DND-41 (cell line): ENCODE measurements around the gene ADAMTS15.
A peak's percentile ranks its signal among the peaks of the same experiment; 100 is the strongest.

Experiments used
- ATAC-seq: fragments of 200-7000 bp; cut with Tn5 transposase; 3 replicates; pipeline ENCODE4 v1.9.1; 2021; ENCODE audit warnings: low read depth; ENCODE audit not compliant: insufficient read depth
- DNase-seq: peaks from one replicate; pipeline ENCODE4 v3.0.0-alpha.2; 2020
- H2AFZ ChIP-seq: 2 replicates; pipeline ENCODE4 v1.6.0; 2012; ENCODE audit warnings: low read depth, low read length
- H3K27ac ChIP-seq: 2 replicates; pipeline ENCODE4 v1.5.1; 2012; ENCODE audit warnings: low read length, inconsistent platforms
- H3K27me3 ChIP-seq: fragments of 200-600 bp; sonication (generic); 2 replicates; pipeline ENCODE4 v1.6.0; 2012; ENCODE audit warnings: low read length, mild to moderate bottlenecking, inconsistent platforms; ENCODE audit not compliant: insufficient read depth, poor library complexity
- H3K36me3 ChIP-seq: 2 replicates; pipeline ENCODE4 v1.5.1; 2012; ENCODE audit warnings: low read length, inconsistent platforms; ENCODE audit not compliant: insufficient read depth
- H3K4me1 ChIP-seq: 2 replicates; pipeline ENCODE4 v1.5.1; 2012; ENCODE audit warnings: mild to moderate bottlenecking, low read length; ENCODE audit not compliant: insufficient read depth
- H3K4me2 ChIP-seq: 2 replicates; pipeline ENCODE4 v1.6.0; 2012; ENCODE audit warnings: mild to moderate bottlenecking, moderate library complexity, low read length, inconsistent platforms; ENCODE audit not compliant: insufficient read depth
- H3K4me3 ChIP-seq, 2 experiments: fragments of 200-600 bp in 1 of 2; shearing (Covaris generic) in 1 of 2; 2 replicates each; pipeline ENCODE4 v1.5.1; 2012 to 2016; ENCODE audit warnings: inconsistent platforms in 2 of 2, low read length in 2 of 2, mild to moderate bottlenecking in 2 of 2, low read depth in 1 of 2, moderate library complexity in 1 of 2
- H3K79me2 ChIP-seq: 2 replicates; pipeline ENCODE4 v1.6.0; 2012; ENCODE audit warnings: low read length, inconsistent platforms; ENCODE audit not compliant: insufficient read depth
- H3K9ac ChIP-seq: 2 replicates; pipeline ENCODE4 v1.6.0; 2012; ENCODE audit warnings: low read depth, mild to moderate bottlenecking, inconsistent platforms, low read length, moderate library complexity
- H3K9me3 ChIP-seq: 2 replicates; pipeline ENCODE4 v1.5.1; 2012; ENCODE audit warnings: low read length, moderate library complexity, mild to moderate bottlenecking, inconsistent platforms; ENCODE audit not compliant: insufficient read depth, severe bottlenecking
- H4K20me1 ChIP-seq: 2 replicates; pipeline ENCODE4 v1.6.0; 2012; ENCODE audit warnings: low read length; ENCODE audit not compliant: insufficient read depth
- EZH2 ChIP-seq: IDR thresholded peaks from 3 replicates; pipeline ENCODE4 v1.6.1; 2012; ENCODE audit warnings: borderline replicate concordance, low read depth, mild to moderate bottlenecking, moderate library complexity, low read length, inconsistent platforms; ENCODE audit not compliant: severe bottlenecking
- TF ChIP-seq, protein P1 (sequence below): IDR thresholded peaks from 2 replicates; pipeline ENCODE4 v1.5.1; 2012; ENCODE audit warnings: borderline replicate concordance, low read length, moderate library complexity, mild to moderate bottlenecking; ENCODE audit not compliant: poor library complexity, severe bottlenecking; ENCODE audit errors: extremely low read depth

Gene ADAMTS15

DNA sequence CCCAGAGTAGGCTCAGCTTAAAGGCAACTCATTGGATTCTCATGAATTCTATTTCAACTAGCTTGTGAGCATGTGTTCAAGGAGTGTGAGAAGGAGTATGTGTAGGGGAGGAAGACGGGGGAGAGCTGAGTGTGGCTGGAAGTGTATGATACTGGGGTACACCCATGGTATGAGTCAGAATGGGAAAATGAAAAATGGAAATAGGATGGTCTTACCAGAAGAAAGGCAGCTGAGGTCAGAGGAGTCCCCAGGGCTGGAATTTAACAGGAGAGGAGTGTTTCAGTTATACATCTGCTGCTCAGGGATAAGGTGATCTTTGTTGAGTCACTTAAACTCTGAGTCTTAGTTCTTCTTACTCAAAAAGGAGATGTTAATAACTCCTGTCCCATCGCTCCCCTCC, 6.7 kb upstream of the ADAMTS15 start:
- H3K27me3 ChIP-seq: no peaks in the 10 kb centered on the region
- no peak overlapping the region for H3K4me3 ChIP-seq
- ATAC-seq (no peak), DNase-seq (no peak)
- H3K9ac ChIP-seq: no peak overlapping the region
- H3K4me2 ChIP-seq: no peak overlapping the region
- H3K36me3 ChIP-seq: no peaks in the 10 kb centered on the region
- no peaks in the 10 kb centered on the region for H4K20me1 ChIP-seq
- H3K79me2 ChIP-seq: no peaks in the 10 kb centered on the region
- H3K4me1 ChIP-seq: no peaks in the 10 kb centered on the region; the same call in 1 of the 2 replicates
- no peak for TF ChIP-seq EZH2
- TF ChIP-seq, protein P1, sequence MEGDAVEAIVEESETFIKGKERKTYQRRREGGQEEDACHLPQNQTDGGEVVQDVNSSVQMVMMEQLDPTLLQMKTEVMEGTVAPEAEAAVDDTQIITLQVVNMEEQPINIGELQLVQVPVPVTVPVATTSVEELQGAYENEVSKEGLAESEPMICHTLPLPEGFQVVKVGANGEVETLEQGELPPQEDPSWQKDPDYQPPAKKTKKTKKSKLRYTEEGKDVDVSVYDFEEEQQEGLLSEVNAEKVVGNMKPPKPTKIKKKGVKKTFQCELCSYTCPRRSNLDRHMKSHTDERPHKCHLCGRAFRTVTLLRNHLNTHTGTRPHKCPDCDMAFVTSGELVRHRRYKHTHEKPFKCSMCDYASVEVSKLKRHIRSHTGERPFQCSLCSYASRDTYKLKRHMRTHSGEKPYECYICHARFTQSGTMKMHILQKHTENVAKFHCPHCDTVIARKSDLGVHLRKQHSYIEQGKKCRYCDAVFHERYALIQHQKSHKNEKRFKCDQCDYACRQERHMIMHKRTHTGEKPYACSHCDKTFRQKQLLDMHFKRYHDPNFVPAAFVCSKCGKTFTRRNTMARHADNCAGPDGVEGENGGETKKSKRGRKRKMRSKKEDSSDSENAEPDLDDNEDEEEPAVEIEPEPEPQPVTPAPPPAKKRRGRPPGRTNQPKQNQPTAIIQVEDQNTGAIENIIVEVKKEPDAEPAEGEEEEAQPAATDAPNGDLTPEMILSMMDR: no peak
- no peak overlapping the region for H3K27ac ChIP-seq
- H2AFZ ChIP-seq: no peak overlapping the region
- H3K9me3 ChIP-seq: no peaks in the 10 kb centered on the region

DNA sequence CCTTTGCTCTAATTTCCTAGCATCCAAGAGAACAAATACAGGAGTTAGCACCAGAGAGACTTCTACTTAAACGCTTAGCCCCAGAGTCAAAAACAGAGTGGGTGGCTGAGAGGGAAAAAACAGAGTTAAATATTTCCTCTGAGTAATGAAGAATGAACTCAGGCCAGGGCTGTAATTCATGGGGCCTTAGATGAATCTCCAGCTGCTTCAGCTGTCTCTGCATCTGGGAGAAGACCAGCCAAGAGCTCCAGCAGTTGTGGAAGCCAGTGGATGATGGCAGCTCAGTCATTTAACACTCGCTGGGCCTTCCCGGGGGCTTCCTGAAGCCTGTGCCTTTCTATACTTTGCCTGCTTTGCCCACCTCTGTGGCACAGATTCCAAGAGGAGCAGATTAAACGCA, 5.7 kb upstream of the ADAMTS15 start:
- Histone ChIP-seq H3K9ac (no peak overlapping the region), H4K20me1 (no peaks in the 10 kb centered on the region), H3K4me3 (no peak overlapping the region), H3K4me2 (no peak overlapping the region), H3K9me3 (no peaks in the 10 kb centered on the region), H2AFZ (no peak overlapping the region), H3K27me3 (no peaks in the 10 kb centered on the region), H3K36me3 (no peaks in the 10 kb centered on the region), H3K4me1 (no peaks in the 10 kb centered on the region; the same call in 1 of the 2 replicates), H3K27ac (no peak overlapping the region), H3K79me2 (no peaks in the 10 kb centered on the region)
- TF ChIP-seq, protein P1: no peak
- no peak for TF ChIP-seq EZH2
- DNase-seq (no peak), ATAC-seq (no peak)

DNA sequence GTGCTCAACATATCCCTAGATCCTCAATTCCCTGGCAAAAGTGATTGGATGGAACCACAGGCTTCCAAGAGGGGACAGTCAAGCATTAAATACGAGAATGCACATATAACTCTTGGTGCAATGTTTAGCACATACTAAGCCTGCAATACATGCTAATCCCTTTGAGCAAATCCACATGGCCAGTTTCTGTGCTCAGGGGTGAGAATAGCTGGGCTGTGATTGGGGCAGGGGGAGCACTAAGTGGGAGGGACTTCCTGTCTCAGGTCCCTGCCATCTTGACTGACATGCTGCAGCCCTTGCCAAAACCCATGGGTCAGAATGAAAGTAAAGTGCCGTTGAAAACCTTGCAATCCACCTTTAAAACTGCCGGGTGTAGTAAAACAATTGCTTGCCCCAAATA, 2.7 kb upstream of the ADAMTS15 start:
- Histone ChIP-seq H4K20me1 (no peaks in the 10 kb centered on the region), H3K4me2 (no peak overlapping the region), H3K4me3 (no peak overlapping the region), H3K27me3 (peaks cover 2% of the 10 kb centered on the region), H3K9me3 (no peaks in the 10 kb centered on the region), H3K27ac (no peak overlapping the region), H3K9ac (no peak overlapping the region), H3K4me1 (no peaks in the 10 kb centered on the region), H2AFZ (0 out of 2 replicates have a peak overlapping the region, but pooled peaks have one; percentile 3), H3K36me3 (no peaks in the 10 kb centered on the region), H3K79me2 (no peaks in the 10 kb centered on the region)
- TF ChIP-seq, protein P1: no peak
- TF ChIP-seq EZH2: no peak
- DNase-seq (no peak), ATAC-seq (no peak)

DNA sequence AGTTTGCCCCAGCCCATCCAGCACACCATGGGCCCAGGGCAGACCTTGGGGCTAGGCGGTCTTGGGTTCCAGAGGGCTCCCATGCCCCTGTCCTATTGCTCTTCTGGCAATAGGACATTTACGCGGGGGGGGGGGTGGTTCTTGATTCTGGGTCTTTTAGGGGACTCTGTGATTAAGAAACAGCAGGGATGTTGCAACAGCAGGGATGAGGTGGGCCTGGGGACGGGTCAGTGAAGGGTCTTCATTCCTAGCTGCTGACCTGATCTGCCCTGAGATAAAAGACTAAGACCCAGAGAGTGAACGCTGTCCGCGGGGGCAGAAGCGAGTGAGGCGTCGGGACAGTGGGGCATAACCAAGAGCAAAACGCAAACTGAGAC, 418 bp upstream of the ADAMTS15 start:
- H3K4me3 ChIP-seq: no peak overlapping the region
- no peaks in the 10 kb centered on the region for H3K79me2 ChIP-seq
- H3K27ac ChIP-seq: no peak overlapping the region
- no peaks in the 10 kb centered on the region for H3K9me3 ChIP-seq
- ATAC-seq: no peak
- no peaks in the 10 kb centered on the region for H4K20me1 ChIP-seq
- no peaks in the 10 kb centered on the region for H3K4me1 ChIP-seq
- no peak for DNase-seq
- H3K4me2 ChIP-seq: no peak overlapping the region
- H3K27me3 ChIP-seq: peaks cover 2% of the 10 kb centered on the region
- no peak overlapping the region for H3K9ac ChIP-seq
- no peaks in the 10 kb centered on the region for H3K36me3 ChIP-seq
- TF ChIP-seq, protein P1: no peak
- TF ChIP-seq EZH2: no peak
- H2AFZ ChIP-seq: no peak overlapping the region
